Mesenchymal stem cell (in vitro differentiated cells and primary cell): ENCODE results near the gene OGFOD2.
"Not testable (repeated sequence)": the region's sequence is repeated elsewhere in the genome, so short reads cannot be mapped to it uniquely, and the experiment has no call there.

ENCODE experiments used
- DNase-seq: peaks from one replicate; pipeline ENCODE4 v3.0.0-alpha.2; 2013
- H2AFZ ChIP-seq: one replicate; pipeline ENCODE4 v1.6.1; 2013; ENCODE audit warnings: low read depth, mild to moderate bottlenecking, control low read depth, inconsistent platforms, low read length, moderate library complexity
- H2AK5ac ChIP-seq: 2 replicates; pipeline ENCODE4 v1.6.1; 2013; ENCODE audit warnings: low read length, moderate library complexity, mild to moderate bottlenecking, inconsistent platforms; ENCODE audit not compliant: severe bottlenecking
- H2BK120ac ChIP-seq: one replicate; pipeline ENCODE4 v1.6.1; 2013; ENCODE audit warnings: low read depth, mild to moderate bottlenecking, inconsistent platforms, low read length, moderate library complexity
- H2BK12ac ChIP-seq, 2 experiments: one replicate each; pipeline ENCODE4 v1.6.1; 2013; ENCODE audit warnings: inconsistent platforms in 2 of 2, low read length in 2 of 2, mild to moderate bottlenecking in 2 of 2, moderate library complexity in 2 of 2, control low read depth in 1 of 2
- H2BK15ac ChIP-seq: one replicate; pipeline ENCODE4 v1.6.1; 2013; ENCODE audit warnings: mild to moderate bottlenecking, low read depth, inconsistent platforms; ENCODE audit not compliant: poor library complexity, severe bottlenecking
- H2BK5ac ChIP-seq: 2 replicates; pipeline ENCODE4 v1.6.1; 2013; ENCODE audit warnings: low read depth, mild to moderate bottlenecking, low read length, control low read depth, inconsistent platforms; ENCODE audit not compliant: poor library complexity, severe bottlenecking
- H3K14ac ChIP-seq, 2 experiments: one replicate each; pipeline ENCODE4 v1.6.1; 2013; ENCODE audit warnings: inconsistent platforms in 2 of 2, low read length in 2 of 2, control low read depth in 1 of 2, mild to moderate bottlenecking in 1 of 2, moderate library complexity in 1 of 2
- H3K18ac ChIP-seq, 2 experiments: one replicate each; pipeline ENCODE4 v1.6.1; 2013; ENCODE audit warnings: inconsistent platforms in 2 of 2, low read length in 2 of 2, control low read depth in 1 of 2, low read depth in 1 of 2, mild to moderate bottlenecking in 1 of 2
- H3K23ac ChIP-seq, 2 experiments: one replicate each; pipeline ENCODE4 v1.6.1; 2013; ENCODE audit warnings: inconsistent platforms in 2 of 2, low read length in 2 of 2, mild to moderate bottlenecking in 2 of 2, moderate library complexity in 2 of 2, control low read depth in 1 of 2
- H3K27ac ChIP-seq: 2 replicates; pipeline ENCODE4 v1.5.1; 2013; ENCODE audit warnings: mild to moderate bottlenecking, moderate library complexity, low read length, control low read depth, inconsistent platforms; ENCODE audit not compliant: poor library complexity, severe bottlenecking
- H3K27me3 ChIP-seq, 2 experiments: 2 replicates each; pipeline versions ENCODE4 v1.6.1 to v1.7.0; 2013; ENCODE audit warnings: low read length in 2 of 2, mild to moderate bottlenecking in 2 of 2, moderate library complexity in 2 of 2, control low read depth in 1 of 2, inconsistent platforms in 1 of 2; ENCODE audit not compliant: control insufficient read depth in 1 of 2, insufficient read depth in 1 of 2
- H3K36me3 ChIP-seq, 2 experiments: 2 replicates each; pipeline versions ENCODE4 v1.6.1 to v1.7.0; 2013; ENCODE audit warnings: low read length in 2 of 2, control low read depth in 1 of 2, inconsistent platforms in 1 of 2, low read depth in 1 of 2, mild to moderate bottlenecking in 1 of 2; ENCODE audit not compliant: insufficient read depth in 2 of 2, control insufficient read depth in 1 of 2
- H3K4ac ChIP-seq, 2 experiments: one replicate each; pipeline ENCODE4 v1.6.1; 2013; ENCODE audit warnings: inconsistent platforms in 2 of 2, low read length in 2 of 2, mild to moderate bottlenecking in 2 of 2, moderate library complexity in 2 of 2, control low read depth in 1 of 2, low read depth in 1 of 2
- H3K4me1 ChIP-seq: 2 replicates; pipeline ENCODE4 v1.6.1; 2013; ENCODE audit warnings: low read depth, low read length, control low read depth; ENCODE audit not compliant: control insufficient read depth, insufficient read depth
- H3K4me2 ChIP-seq: 2 replicates; pipeline ENCODE4 v1.6.1; 2013; ENCODE audit warnings: low read length, mild to moderate bottlenecking, inconsistent platforms; ENCODE audit not compliant: poor library complexity, severe bottlenecking
- H3K4me3 ChIP-seq, 2 experiments: 2 replicates each; pipeline versions ENCODE4 v1.5.1 to v1.7.0; 2013; ENCODE audit warnings: low read length in 2 of 2, mild to moderate bottlenecking in 2 of 2, control low read depth in 1 of 2, low read depth in 1 of 2; ENCODE audit not compliant: insufficient read depth in 1 of 2
- H3K79me1 ChIP-seq: replicated peaks from 2 replicates; pipeline ENCODE4 v1.6.1; 2013; ENCODE audit warnings: mild to moderate bottlenecking, control low read depth, low read length, inconsistent platforms; ENCODE audit not compliant: poor library complexity, severe bottlenecking
- H3K9ac ChIP-seq: 2 replicates; pipeline ENCODE4 v1.7.0; 2013; ENCODE audit warnings: mild to moderate bottlenecking, low read length, moderate library complexity
- H3K9me3 ChIP-seq: 2 replicates; pipeline ENCODE4 v1.7.0; 2013; ENCODE audit warnings: mild to moderate bottlenecking, low read length; ENCODE audit not compliant: control insufficient read depth
- H4K8ac ChIP-seq: one replicate; pipeline ENCODE4 v1.6.1; 2013; ENCODE audit warnings: inconsistent platforms, mild to moderate bottlenecking, low read length, moderate library complexity
- H4K91ac ChIP-seq: one replicate; pipeline ENCODE4 v1.6.1; 2013; ENCODE audit warnings: mild to moderate bottlenecking, low read length, inconsistent platforms
- WGBS: methylation state at CpG from one replicate; pipeline ENCODE4 v1.1.7; 2013; ENCODE audit warnings: mixed read lengths; 5-methylcytosine and 5-hydroxymethylcytosine counted together

OGFOD2 gene

GRCh38 chr12:122935318-122935717 lies 39.7 kb upstream of the OGFOD2 start:
- Histone ChIP-seq H3K23ac (no peak overlapping the region), H3K36me3 (peaks cover 19 to 27% of the 10 kb centered on the region in 2 experiments), H3K27ac (no peak overlapping the region), H3K14ac (no peak overlapping the region), H4K8ac (no peak overlapping the region), H2BK5ac (peak overlapping the region; percentile 5), H3K27me3 (no peaks in the 10 kb centered on the region), H3K9me3 (no peaks in the 10 kb centered on the region), H3K9ac (no peak overlapping the region), H3K18ac (no peak overlapping the region), H3K4me2 (no peak overlapping the region), H2BK120ac (no peak overlapping the region), H3K4me3 (no peak overlapping the region), H2BK12ac (no peak overlapping the region), H3K4ac (peak overlapping the region in 1 of 2 experiments; percentile 44), H2AFZ (no peak overlapping the region), H3K4me1 (peaks cover 9% of the 10 kb centered on the region), H2AK5ac (no peak overlapping the region), H4K91ac (peak overlapping the region; percentile 55), H2BK15ac (no peak overlapping the region), H3K79me1 (no peaks in the 10 kb centered on the region)
- WGBS = 84% methylated on average over 7 of the region's 8 CpGs
- DNase-seq = no peak

GRCh38 chr12:122937622-122938091 lies 37.4 kb upstream of the OGFOD2 start:
- Histone ChIP-seq H3K36me3 (peaks cover 16 to 18% of the 10 kb centered on the region in 2 experiments), H2BK12ac (no peak overlapping the region), H4K91ac (no peak overlapping the region), H2AFZ (no peak overlapping the region), H3K27me3 (no peaks in the 10 kb centered on the region), H3K14ac (no peak overlapping the region), H3K9ac (no peak overlapping the region), H3K23ac (no peak overlapping the region), H2BK120ac (no peak overlapping the region), H3K4me3 (no peak overlapping the region), H3K9me3 (no peaks in the 10 kb centered on the region), H2BK5ac (no peak overlapping the region), H3K79me1 (no peaks in the 10 kb centered on the region), H3K4me2 (no peak overlapping the region), H3K4me1 (peaks cover 7% of the 10 kb centered on the region), H4K8ac (no peak overlapping the region), H2BK15ac (no peak overlapping the region), H3K27ac (no peak overlapping the region), H3K4ac (no peak overlapping the region), H2AK5ac (no peak overlapping the region), H3K18ac (no peak overlapping the region)
- WGBS = 82% methylated on average over 3 of the region's 3 CpGs
- no peak for DNase-seq

DNA sequence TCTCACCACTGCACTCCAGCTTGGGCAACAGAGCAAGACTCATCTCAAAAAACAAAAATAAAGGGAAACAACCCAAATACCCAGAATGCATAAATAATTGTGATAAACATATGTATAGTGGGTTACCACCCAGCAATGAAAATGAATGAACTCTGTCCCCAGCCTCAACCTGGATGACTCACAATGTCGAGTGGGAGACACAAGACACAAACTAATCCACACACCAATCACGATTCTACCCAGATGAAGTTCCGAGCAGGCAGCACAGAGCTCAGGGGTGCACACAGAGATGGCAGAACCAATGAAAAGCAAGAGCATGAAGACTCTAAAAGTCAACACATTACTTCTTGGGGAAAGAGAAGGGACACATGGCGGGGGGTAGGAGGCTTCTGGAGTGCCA lies 35.9 kb upstream of the OGFOD2 start:
- Histone ChIP-seq H3K9me3 (no peaks in the 10 kb centered on the region), H3K27ac (no peak overlapping the region), H3K14ac (no peak overlapping the region), H3K18ac (no peak overlapping the region), H2BK5ac (no peak overlapping the region), H4K91ac (no peak overlapping the region), H2AFZ (no peak overlapping the region), H2AK5ac (no peak overlapping the region), H2BK15ac (no peak overlapping the region), H4K8ac (no peak overlapping the region), H3K4me1 (peaks cover 13% of the 10 kb centered on the region), H3K36me3 (peaks cover 14 to 16% of the 10 kb centered on the region in 2 experiments), H3K79me1 (no peaks in the 10 kb centered on the region), H3K27me3 (no peaks in the 10 kb centered on the region), H3K4me3 (no peak overlapping the region), H3K9ac (no peak overlapping the region), H3K4ac (no peak overlapping the region), H3K23ac (no peak overlapping the region), H3K4me2 (no peak overlapping the region), H2BK12ac (no peak overlapping the region), H2BK120ac (no peak overlapping the region)
- no peak for DNase-seq
- WGBS = 95% methylated on average over 4 of the region's 4 CpGs

DNA sequence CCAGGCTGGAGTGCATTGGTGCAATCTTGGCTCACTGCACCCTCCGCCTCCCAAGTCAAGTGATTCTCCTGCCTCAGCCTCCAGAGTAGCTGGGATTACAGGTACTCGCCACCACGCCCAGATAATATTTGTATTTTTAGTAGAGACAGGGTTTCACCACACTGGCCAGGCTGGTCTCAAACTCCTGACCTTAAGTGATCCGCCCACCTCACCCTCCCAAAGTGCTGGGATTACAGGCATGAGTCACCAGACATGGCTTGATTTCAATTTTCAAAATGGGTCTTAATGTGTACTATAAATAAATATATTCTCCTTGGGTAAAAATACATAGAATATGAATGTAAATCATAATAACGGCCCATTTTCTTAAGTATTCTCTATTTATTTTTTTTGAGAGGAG lies 33.7 kb upstream of the OGFOD2 start:
- H2BK15ac ChIP-seq, H3K14ac ChIP-seq, H2AK5ac ChIP-seq, H3K18ac ChIP-seq, H2AFZ ChIP-seq, H3K4me2 ChIP-seq, H3K4ac ChIP-seq, H2BK5ac ChIP-seq, H2BK120ac ChIP-seq, H4K91ac ChIP-seq, H4K8ac ChIP-seq, H3K27me3 ChIP-seq, H3K9me3 ChIP-seq, H3K23ac ChIP-seq, DNase-seq, H3K27ac ChIP-seq, H3K79me1 ChIP-seq, H3K4me3 ChIP-seq, H3K36me3 ChIP-seq, H3K9ac ChIP-seq, H2BK12ac ChIP-seq: not testable (repeated sequence)
- WGBS = 100% methylated on average over 1 of the region's 5 CpGs
- H3K4me1 ChIP-seq = peaks cover 27% of the 10 kb centered on the region
